ELF-1 (cell line): Measurements from ENCODE around the gene HABP4.
A peak's percentile ranks its signal among the peaks of the same experiment; 100 is the strongest.

Experiments
- DNase-seq: peaks from one replicate; pipeline ENCODE4 v3.0.0-alpha.2; 2016; ENCODE audit warnings: low read depth, low spot score

The HABP4 gene

DNA sequence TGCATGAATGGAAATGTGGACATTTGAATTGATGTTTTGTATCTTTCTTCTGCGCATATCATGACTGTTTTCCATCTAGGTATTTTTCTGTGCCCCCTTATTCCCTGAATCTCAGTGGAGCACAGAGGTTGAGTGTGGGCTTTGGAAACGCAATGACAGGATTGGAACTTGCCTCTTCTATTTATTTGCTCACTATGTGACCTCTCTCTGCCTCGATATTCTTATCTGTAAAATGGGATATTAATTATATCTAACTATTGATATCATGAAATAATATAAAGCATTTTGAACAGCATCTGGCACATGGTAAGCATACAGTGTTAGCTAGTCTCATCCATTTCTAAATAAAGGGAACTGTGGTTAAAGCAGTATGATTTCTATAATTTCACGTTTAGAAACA is 26.0 kb downstream of the HABP4 start:
- no peak for DNase-seq

- no peak for DNase-seq
These were observed 26.6 kb downstream of the HABP4 start for GRCh38 chr9:96476591-96476990.

DNA sequence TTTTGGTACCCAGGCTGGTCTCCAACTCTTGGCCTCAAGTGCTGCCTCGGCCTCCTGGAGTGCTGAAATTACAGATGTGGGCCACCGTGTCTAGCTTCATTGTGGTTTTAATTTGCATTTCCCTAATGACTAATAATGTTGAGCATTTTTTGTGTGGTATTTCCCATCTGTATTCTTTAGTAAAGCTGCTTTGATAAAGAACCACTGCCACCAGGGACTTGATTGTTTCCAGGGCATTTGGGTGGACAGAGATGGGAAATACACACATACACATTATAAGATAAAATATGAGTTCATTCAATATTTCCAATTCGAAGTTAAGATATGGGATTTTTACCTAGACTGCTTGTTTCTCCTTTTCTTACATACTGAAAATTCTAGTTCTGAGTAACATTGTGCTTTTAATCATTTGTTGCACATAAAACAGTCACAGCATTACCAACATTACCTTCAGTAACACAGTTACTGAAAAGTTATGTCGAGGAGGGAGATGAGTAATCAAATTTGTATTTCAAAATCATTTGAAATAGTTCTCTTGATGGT is 28.9 kb downstream of the HABP4 start:
- no peak for DNase-seq

- DNase-seq: no peak
These were observed 30.8 kb downstream of the HABP4 start for GRCh38 chr9:96480736-96481135.

DNA sequence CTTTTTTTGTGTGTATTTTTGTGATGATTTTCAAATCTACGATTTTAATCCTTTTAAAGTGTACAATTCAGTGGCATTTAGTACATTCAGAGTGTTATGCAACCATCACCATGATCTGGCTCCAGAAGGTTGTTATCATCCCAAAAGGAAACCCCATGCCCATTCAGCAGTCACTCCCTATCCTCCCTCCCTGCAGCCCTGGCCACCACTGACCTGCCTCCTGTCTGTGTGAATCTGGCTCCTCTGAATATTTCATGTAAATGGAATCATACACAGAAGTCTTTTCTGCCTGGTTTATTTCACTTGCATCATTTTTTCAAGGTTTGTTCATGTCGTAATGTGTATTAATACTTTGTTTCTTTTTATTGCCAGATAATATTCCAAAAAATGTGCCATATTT is 32.5 kb downstream of the HABP4 start:
- no peak for DNase-seq

- DNase-seq: no peak
These were observed 33.2 kb downstream of the HABP4 start for GRCh38 chr9:96483197-96483596.

DNA sequence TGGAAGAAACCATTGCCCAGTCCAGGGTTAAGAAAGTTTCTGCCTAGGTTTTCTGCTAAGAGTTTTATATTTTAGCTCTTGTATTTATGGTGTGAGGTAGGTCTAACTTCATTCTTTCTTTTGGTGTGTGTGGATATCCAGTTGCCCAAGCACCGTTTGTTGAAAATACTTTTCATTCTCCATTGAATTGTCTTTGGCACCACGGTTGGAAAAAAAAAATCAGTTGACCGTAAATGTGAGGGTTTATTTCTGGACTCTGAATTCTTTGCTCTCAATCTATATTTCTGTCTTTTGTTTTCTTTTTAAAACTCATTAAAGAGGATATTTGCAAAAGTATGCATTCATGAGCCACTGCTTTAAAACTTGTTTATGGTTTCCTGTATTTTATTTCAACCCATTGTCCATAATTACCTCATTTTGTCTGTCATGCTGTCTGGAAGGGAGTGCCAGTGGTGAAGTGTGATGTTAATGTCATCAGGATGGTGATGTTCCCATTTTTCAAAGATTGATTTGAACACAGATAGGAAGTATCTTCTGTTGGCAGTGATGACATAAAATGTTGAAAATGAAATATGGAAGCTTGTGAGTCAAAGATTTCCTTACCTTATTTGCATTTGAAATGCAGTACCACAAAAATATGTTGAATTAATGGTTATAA is 33.9 kb downstream of the HABP4 start:
- DNase-seq: no peak

- DNase-seq: no peak
These were observed 34.6 kb downstream of the HABP4 start for GRCh38 chr9:96484521-96484931.

DNA sequence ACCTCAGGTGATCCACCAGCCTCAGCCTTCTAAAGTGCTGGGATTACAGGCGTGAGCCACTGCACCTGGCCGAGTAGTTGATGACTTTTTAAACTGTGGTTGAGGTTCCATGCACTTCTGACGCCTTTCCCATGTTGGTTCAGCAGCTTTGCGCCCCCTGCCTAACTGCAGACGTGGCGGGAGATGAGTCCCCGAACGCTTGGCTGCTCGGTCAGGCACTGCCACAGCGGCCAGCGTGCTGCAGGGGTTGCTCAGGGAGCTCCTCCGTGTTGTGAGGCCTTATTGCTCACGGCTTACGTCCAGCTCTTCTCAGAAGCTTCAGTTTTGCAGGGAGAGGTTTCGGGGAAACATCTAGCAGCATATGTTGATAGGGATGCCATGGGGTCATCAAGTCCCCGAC is 35.3 kb downstream of the HABP4 start:
- no peak for DNase-seq

DNA sequence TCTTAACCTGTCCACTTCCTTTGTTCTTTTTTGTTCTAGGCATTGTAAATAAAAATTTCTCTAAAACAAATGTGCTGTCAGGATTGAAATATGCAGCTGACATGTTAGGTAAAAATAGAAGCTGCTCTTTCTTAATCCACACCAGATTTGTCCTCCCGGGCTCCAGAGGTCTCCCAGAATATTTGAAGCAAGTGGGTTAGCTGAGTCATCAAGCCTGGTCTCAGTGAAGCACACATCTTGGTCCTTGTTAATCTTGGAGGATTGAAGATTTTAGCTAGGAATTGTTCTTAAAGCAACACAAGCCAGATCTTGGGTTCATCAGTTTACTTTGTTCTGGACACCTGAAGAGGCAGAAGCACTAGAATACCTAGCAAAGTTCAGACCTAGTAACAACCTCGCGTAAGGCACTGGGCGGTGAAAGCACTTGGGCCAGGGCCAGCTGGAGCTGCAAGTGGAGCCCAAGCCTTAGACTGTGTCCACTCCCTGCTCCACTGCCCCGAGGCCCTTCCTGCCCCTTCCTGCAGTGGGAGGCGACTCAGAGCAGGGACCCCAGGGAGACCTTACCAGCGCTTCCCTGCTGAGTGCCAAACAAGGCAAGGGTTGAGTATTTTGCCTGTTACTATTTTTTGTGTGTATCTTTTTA is 36.5 kb downstream of the HABP4 start:
- DNase-seq: no peak

GRCh38 chr9:96487029-96487396 is 37.0 kb downstream of the HABP4 start:
- no peak for DNase-seq

DNA sequence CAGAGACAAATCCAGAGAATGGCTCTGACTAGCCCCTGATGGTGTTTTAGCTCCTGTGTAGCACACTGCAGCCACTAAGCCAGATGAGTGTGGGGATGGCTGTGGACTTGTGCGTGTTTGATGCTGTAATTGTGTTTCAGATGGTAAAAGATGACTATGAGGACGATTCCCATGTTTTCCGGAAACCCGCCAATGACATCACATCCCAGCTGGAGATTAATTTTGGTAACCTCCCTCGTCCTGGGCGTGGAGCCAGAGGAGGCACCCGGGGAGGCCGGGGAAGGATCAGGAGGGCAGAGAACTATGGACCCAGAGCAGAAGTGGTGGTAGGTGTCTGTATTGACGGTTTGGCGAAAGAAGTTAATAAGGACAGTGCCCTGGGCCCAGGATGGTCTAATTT is 38.0 kb downstream of the HABP4 start:
- no peak for DNase-seq

DNA sequence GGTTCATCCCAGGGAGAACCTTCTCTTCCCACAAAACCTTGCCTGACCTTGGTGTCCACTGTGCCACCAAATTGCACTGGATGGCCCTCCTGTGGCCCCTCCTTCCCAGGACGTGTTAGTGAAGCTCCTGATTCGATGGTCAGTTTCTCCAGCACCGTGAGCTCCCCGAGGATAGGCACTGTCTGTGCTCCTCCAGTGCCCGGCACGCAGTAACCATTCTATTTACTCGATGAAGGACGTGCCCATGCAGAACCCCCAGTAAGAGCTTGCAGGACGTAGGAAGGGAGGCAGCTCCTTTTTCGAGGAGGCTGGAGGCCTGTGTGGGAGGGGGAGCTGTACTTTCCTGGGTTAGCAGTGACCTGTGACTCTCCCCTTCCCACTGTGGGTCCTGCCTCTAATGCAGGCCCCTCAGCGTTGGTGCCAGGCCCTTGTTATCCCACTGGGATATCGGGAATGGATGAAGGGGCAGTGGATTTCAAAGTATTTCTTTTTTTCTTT is 39.6 kb downstream of the HABP4 start:
- no peak for DNase-seq

GRCh38 chr9:96490534-96491078 is 40.6 kb downstream of the HABP4 start:
- no peak for DNase-seq

DNA sequence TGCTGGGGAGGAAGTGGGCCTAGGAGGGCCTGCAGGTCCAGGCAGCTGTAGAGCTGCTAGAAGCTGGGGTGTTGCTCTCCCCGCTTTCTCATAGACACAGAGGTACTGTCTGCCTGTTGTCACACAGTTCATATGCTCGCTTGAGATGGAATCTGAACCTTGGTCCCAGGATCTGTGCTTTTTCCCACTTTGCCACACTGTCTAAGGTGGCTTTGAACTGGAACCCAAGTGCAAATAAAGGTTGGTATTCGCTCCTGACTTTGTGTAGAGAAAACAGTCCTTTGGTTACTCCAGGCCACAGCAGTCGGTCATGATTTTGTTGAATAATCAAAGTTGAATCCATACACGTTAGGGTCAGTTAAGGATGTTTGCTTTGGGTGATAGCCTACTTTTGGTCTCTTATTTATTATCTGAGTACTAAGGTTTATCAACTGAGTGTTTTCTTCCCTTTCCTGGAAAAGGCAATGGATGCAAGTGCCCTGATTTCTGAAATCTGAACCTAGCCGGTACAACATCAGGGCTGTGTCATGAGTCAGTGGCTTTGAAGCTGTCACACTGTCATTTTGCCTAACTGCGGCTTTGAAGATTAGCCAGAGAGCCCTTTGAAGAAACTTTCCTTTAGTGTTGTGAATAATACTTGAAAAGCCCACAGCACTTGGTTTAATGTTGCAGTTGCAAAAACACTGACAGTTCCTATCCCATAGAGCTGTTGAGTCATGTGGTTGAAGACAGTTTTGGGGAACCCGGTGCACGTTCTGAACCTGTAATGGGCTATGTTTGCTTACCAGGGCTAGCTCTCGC is 41.3 kb downstream of the HABP4 start:
- DNase-seq: no peak

DNA sequence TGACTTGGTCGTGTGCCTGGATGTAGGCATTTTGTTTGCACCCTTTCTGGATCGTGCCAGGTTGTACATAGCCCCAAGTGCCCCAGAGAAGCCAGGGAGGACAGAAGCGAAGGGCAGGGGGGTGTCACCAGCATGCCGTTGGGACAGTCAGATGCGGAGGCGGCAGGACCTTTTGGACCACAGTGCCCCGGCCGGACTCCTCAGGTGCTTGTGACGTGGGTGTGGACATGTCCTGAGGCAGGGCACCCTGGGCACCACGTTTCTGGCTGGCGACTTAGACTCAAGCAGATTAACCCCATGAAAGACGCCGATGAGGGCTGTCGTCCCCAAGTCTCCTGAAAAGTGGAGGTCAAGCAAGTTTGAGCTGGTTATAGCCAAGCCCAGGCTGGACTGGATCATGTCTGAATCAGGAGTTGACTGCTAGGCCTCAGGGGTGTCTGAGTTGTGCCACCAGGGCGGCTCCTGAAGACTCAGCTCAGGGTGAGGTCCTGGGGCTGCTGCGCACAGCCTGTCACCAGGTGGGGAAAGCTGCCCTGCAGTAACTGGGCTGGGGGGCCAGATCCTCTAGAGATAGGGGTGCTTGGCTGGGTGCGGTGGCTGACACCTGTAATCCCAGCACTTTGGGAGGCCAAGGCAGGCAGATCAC is 42.0 kb downstream of the HABP4 start:
- no peak for DNase-seq

DNA sequence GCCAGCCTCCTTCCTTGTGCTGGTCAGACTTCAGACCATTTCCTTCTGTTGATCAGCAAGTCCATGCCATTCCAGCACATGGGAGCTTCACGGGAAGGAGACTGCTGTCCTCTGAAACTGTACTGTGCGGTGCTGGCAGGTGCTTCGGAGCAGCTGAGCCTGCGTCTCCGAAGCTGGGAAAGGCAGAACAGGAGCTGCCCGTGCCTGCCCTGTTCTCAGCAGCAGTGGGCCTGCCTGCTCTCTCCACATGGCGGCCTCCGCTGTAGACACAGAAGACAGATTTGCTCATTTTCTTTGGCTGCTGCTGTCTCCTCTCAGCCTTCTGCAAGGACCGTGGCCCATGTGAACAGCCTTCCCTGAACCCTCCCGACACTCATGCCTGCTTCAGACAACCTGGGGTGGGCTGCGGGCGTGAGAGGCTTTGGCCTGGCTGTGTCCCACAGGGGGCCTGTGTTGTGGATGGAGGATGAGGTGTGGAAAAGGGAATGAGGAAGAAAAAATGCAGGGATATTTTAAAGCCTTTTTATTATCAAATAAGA is 43.1 kb downstream of the HABP4 start:
- DNase-seq: no peak

GRCh38 chr9:96493757-96494156 is 43.8 kb downstream of the HABP4 start:
- peak; percentile 37 for DNase-seq

GRCh38 chr9:96494215-96494800 is 44.3 kb downstream of the HABP4 start:
- peak; percentile 43 for DNase-seq

GRCh38 chr9:96495341-96495740 is 45.4 kb downstream of the HABP4 start:
- DNase-seq: no peak
